T-helper 17 cell (primary cell): ENCODE measurements around the gene PEX7. TPM values are rescaled to one million over a fixed set of nuclear protein-coding genes. Genes with fewer than 3 reads are reported as not detected.
"Not testable (repeated sequence)": the region's sequence is repeated elsewhere in the genome, so short reads cannot be mapped to it uniquely, and the experiment has no call there.

Source experiments
- ATAC-seq: fragments of 150-1000 bp; cut with Tn5 transposase; 2 replicates; pipeline ENCODE4 v1.10.0; 2021; ENCODE audit warnings: mild to moderate bottlenecking, moderate library complexity
- DNase-seq, 3 donors: peaks; one replicate each; pipeline versions ENCODE4 v3.0.0 to v3.0.0-alpha.2; 2020 to 2021
- H3K9me3 ChIP-seq: one replicate; pipeline ENCODE4 v1.7.0; 2013; ENCODE audit warnings: low read length, mild to moderate bottlenecking; ENCODE audit not compliant: control insufficient read depth, poor library complexity, severe bottlenecking
- H3K27ac Mint-ChIP-seq: one replicate; pipeline ENCODE4 v1.8.0; 2022; ENCODE audit warnings: mild to moderate bottlenecking, moderate library complexity, mixed read lengths
- H3K27me3 Mint-ChIP-seq: one replicate; pipeline ENCODE4 v1.8.0; 2022; ENCODE audit warnings: mixed read lengths
- H3K36me3 Mint-ChIP-seq: one replicate; pipeline ENCODE4 v1.8.0; 2022; ENCODE audit warnings: low read depth, mixed read lengths
- H3K4me1 Mint-ChIP-seq: one replicate; pipeline ENCODE4 v1.8.0; 2022; ENCODE audit warnings: mild to moderate bottlenecking, mixed read lengths
- H3K4me3 Mint-ChIP-seq: one replicate; pipeline ENCODE4 v1.8.0; 2022; ENCODE audit warnings: mild to moderate bottlenecking, moderate library complexity, mixed read lengths
- total RNA-seq, 4 donors: library from RNA in 2 of 4; stranded (reverse) in 2 of 4; gene quantifications; one replicate each; pipeline ENCODE4 v1.2.3 and lab custom pipeline; 2022 to 2026

The PEX7 gene
- total RNA-seq, 2 donors from 2014 or later, result 3.2 to 3.7 TPM

GRCh38 chr6:136904477-136904876 is 82.1 kb downstream of the PEX7 start:
- H3K4me1 Mint-ChIP-seq, DNase-seq, H3K4me3 Mint-ChIP-seq, H3K9me3 ChIP-seq, H3K36me3 Mint-ChIP-seq, ATAC-seq, H3K27ac Mint-ChIP-seq, H3K27me3 Mint-ChIP-seq: not testable (repeated sequence)

- H3K27ac Mint-ChIP-seq, result no peak overlapping the region
- DNase-seq (no peak), ATAC-seq (no peak)
- H3K36me3 Mint-ChIP-seq, result peaks cover 22% of the 10 kb centered on the region
- H3K4me1 Mint-ChIP-seq, result peaks cover 5% of the 10 kb centered on the region
- no peak overlapping the region for H3K4me3 Mint-ChIP-seq
- peaks cover 14% of the 10 kb centered on the region for H3K27me3 Mint-ChIP-seq
- H3K9me3 ChIP-seq, result no peaks in the 10 kb centered on the region
Observed at GRCh38 chr6:136914947-136915346, 92.6 kb downstream of the PEX7 start.

DNA sequence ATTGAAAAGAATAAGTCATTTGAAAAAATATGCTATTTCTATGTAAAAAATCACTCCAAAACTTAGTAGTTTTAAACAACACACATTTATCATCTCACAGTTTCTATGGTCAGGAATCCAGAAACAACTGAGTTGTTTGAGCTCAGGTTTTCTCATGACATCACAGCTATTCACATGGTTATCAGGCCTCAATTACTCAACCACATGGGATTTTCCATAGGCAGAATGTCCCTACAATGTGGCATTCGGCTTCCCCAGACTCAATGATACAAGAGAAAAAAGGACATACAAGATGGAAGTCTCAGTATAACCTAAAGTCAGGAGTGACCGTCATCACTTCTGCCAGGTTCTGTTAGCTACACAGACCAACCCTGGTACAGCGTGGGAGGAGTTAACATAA is 96.3 kb downstream of the PEX7 start:
- Mint-ChIP-seq H3K4me3 (no peak overlapping the region), H3K4me1 (peaks cover 21% of the 10 kb centered on the region)
- ATAC-seq, result no peak

GRCh38 chr6:136920216-136920615 is 97.8 kb downstream of the PEX7 start:
- H3K27me3 Mint-ChIP-seq, result peaks cover 45% of the 10 kb centered on the region
- no peak for DNase-seq

More for the DNA sequence above, 96.3 kb downstream of the PEX7 start:
- no peak overlapping the region for H3K27ac Mint-ChIP-seq
- H3K27me3 Mint-ChIP-seq, result peaks cover 35% of the 10 kb centered on the region
- no peak for DNase-seq
- no peaks in the 10 kb centered on the region for H3K9me3 ChIP-seq
- peaks cover 11% of the 10 kb centered on the region for H3K36me3 Mint-ChIP-seq

GRCh38 chr6:136920671-136921380 is 98.4 kb downstream of the PEX7 start:
- Mint-ChIP-seq H3K36me3 (peaks cover 11% of the 10 kb centered on the region), H3K27ac (no peak overlapping the region), H3K27me3 (peaks cover 45% of the 10 kb centered on the region), H3K4me1 (peaks cover 23% of the 10 kb centered on the region), H3K4me3 (peak overlapping the region; percentile 90)
- DNase-seq (peak in 1 of 3 donors; percentile 16), ATAC-seq (peak; percentile 28)
- H3K9me3 ChIP-seq, result no peaks in the 10 kb centered on the region

More at GRCh38 chr6:136920216-136920615, 97.8 kb downstream of the PEX7 start:
- H3K27ac Mint-ChIP-seq, result no peak overlapping the region
- peaks cover 15% of the 10 kb centered on the region for H3K36me3 Mint-ChIP-seq
- H3K9me3 ChIP-seq, result no peaks in the 10 kb centered on the region
- peak overlapping the region; percentile 90 for H3K4me3 Mint-ChIP-seq
- peaks cover 25% of the 10 kb centered on the region for H3K4me1 Mint-ChIP-seq
- ATAC-seq, result peak; percentile 12

DNA sequence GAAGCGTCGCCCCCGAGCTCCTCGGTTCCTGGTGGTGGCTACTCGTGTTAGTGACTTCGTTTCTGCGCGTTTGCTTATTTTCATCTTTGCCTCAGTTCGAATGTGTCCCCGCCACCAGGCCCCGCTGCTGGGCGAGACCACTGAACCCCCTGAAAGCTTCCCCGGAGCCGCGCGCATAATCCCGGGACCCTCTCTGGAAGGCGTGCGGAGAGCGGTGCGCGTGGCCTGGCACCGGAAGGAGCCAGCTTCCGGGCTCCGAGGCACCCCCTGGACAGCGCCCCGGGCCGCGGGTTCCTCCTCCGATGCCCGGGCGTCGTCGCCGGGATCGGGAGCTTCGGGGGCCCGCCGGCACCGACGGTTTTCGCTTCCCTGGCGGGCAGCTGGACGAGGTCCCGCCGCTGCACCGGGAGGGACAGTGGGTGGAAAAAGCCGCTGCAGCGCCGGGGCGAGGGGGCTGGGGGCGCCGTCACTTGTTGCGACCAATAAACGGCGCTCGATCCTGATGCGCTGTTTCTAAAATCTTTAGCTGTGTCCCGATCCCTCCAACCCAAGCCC is 99.1 kb downstream of the PEX7 start:
- ATAC-seq (no peak), DNase-seq (no peak)
- H3K36me3 Mint-ChIP-seq, result peaks cover 9% of the 10 kb centered on the region
- H3K4me1 Mint-ChIP-seq, result peaks cover 23% of the 10 kb centered on the region
- peak overlapping the region; percentile 90 for H3K4me3 Mint-ChIP-seq
- H3K27ac Mint-ChIP-seq, result no peak overlapping the region
- H3K9me3 ChIP-seq, result no peaks in the 10 kb centered on the region
- peaks cover 45% of the 10 kb centered on the region for H3K27me3 Mint-ChIP-seq

DNA sequence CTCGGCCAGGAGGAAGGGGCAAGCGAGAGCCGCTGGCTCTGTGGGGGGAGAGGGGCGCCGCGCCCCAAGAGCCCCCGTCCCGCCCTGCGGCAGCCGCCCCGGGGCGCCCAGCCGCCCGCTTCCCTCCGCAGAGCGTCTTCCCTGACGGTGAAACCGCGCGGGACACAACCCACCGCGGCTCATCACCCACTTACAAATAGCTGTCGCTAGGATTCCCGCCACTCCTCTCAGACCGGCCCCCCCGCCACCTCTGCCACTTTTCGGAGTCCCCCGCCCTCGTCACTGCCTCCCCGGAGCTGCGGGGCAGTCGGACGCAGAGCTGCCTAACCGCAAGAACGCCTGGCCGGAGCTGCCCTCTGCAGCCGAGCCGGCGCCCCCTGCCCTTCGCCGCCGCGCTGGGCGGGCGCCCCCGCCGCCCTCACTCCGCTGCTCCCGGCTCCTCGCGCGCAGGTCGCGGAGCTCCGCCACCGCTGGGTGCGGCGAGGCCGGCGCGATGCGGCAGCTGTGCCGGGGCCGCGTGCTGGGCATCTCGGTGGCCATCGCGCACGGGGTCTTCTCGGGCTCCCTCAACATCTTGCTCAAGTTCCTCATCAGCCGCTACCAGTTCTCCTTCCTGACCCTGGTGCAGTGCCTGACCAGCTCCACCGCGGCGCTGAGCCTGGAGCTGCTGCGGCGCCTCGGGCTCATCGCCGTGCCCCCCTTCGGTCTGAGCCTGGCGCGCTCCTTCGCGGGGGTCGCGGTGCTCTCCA is 99.7 kb downstream of the PEX7 start, which contains the start of gene SLC35D3:
TSS of gene SLC35D3 (plus strand) at position 366 of the 749 bp plus-strand sequence. CDS start at position 494, 128 bp downstream.
- ATAC-seq, result peak; percentile 49

GRCh38 chr6:136922685-136923006 is 100.3 kb downstream of the PEX7 start:
- DNase-seq (no peak), ATAC-seq (peak; percentile 32)
- Mint-ChIP-seq H3K4me1 (peaks cover 23% of the 10 kb centered on the region), H3K27ac (no peak overlapping the region), H3K4me3 (peak overlapping the region; percentile 88), H3K36me3 (peaks cover 6% of the 10 kb centered on the region), H3K27me3 (peaks cover 57% of the 10 kb centered on the region)
- H3K9me3 ChIP-seq, result no peaks in the 10 kb centered on the region

More for the DNA sequence above, 99.7 kb downstream of the PEX7 start, which contains the start of gene SLC35D3:
- peaks cover 6% of the 10 kb centered on the region for H3K36me3 Mint-ChIP-seq
- H3K27me3 Mint-ChIP-seq, result peaks cover 52% of the 10 kb centered on the region
- H3K27ac Mint-ChIP-seq, result no peak within 1 kb of the TSS
- no peaks in the 10 kb centered on the region for H3K9me3 ChIP-seq
- H3K4me3 Mint-ChIP-seq, result peak within 1 kb of the TSS; percentile 90
- peaks cover 23% of the 10 kb centered on the region for H3K4me1 Mint-ChIP-seq
- DNase-seq, result peak in 1 of 3 donors; percentile 11

GRCh38 chr6:136923116-136923953 is 100.9 kb downstream of the PEX7 start:
- DNase-seq (no peak), ATAC-seq (no peak)
- Mint-ChIP-seq H3K4me3 (peak overlapping the region; percentile 88), H3K36me3 (peaks cover 6% of the 10 kb centered on the region), H3K27ac (no peak overlapping the region), H3K4me1 (peaks cover 23% of the 10 kb centered on the region), H3K27me3 (peaks cover 57% of the 10 kb centered on the region)
- H3K9me3 ChIP-seq, result no peaks in the 10 kb centered on the region

- Mint-ChIP-seq H3K36me3 (peaks cover 6% of the 10 kb centered on the region), H3K4me3 (peak overlapping the region; percentile 88), H3K27ac (no peak overlapping the region), H3K4me1 (peaks cover 23% of the 10 kb centered on the region), H3K27me3 (peaks cover 51% of the 10 kb centered on the region)
- no peak for ATAC-seq
- no peak for DNase-seq
- H3K9me3 ChIP-seq, result no peaks in the 10 kb centered on the region
Observed at GRCh38 chr6:136923954-136924673, 101.7 kb downstream of the PEX7 start.

- Mint-ChIP-seq H3K27ac (no peak overlapping the region), H3K36me3 (peaks cover 8% of the 10 kb centered on the region), H3K4me3 (no peak overlapping the region), H3K4me1 (peaks cover 11% of the 10 kb centered on the region), H3K27me3 (peaks cover 54% of the 10 kb centered on the region)
- DNase-seq (no peak), ATAC-seq (no peak)
- no peaks in the 10 kb centered on the region for H3K9me3 ChIP-seq
Observed at GRCh38 chr6:136926383-136926782, 104.0 kb downstream of the PEX7 start.

DNA sequence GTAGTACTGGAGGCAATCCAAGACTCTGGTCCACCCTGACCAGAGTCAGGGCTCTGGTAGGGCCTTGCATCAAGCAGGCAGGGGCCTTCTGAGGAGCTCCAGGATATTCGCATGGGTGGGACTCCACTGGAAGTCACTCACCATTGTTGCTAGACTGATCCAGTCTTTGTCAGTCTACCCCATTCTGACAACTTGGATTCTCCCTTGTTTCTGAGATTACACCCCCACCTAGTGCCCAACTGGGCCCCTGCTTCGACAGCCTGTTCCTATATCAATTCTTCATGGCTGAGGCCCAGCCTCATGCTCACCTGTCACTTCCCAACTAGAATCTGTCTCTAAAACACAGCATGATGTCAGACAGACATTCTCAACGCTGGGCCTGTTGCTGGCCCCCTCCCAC is 104.9 kb downstream of the PEX7 start:
- Mint-ChIP-seq H3K27ac (no peak overlapping the region), H3K27me3 (peaks cover 59% of the 10 kb centered on the region), H3K4me1 (peaks cover 10% of the 10 kb centered on the region), H3K4me3 (no peak overlapping the region), H3K36me3 (peaks cover 8% of the 10 kb centered on the region)
- DNase-seq (no peak), ATAC-seq (no peak)
- H3K9me3 ChIP-seq, result no peaks in the 10 kb centered on the region
